IPS DF 19.7 (cell line): ENCODE measurements around the gene MAX.

Source experiments
- DNase-seq: peaks from one replicate; pipeline ENCODE4 v3.0.0-alpha.2; 2013; ENCODE audit warnings: low read depth, low spot score

The MAX gene, protein sequence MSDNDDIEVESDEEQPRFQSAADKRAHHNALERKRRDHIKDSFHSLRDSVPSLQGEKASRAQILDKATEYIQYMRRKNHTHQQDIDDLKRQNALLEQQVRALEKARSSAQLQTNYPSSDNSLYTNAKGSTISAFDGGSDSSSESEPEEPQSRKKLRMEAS

GRCh38 chr14:65102441-65103149 is at the start of gene MAX:
TSS of gene MAX (minus strand) at chr14:65102517. CDS start at chr14:65102339, 178 bp downstream.
- peak; percentile 94 for DNase-seq

DNA sequence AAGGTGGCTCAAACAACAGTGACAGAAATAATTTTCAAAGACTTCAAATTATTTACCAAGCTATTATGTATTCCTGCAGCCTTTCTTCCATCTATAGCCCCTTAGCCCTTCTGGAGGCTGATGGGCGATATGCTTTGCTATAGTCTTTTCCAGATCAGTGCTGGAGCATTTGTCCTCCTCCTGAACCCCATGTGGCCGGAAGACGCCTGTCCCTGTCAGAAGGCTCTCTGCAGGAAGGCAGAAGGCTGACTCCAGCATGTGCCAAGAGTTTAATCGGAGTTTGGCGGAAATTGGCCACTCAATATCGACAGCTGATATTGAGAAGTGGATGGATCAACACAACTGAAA is 49.3 kb upstream of the MAX start:
- no peak for DNase-seq

GRCh38 chr14:65150898-65151608 is 48.7 kb upstream of the MAX start:
- DNase-seq, result no peak

DNA sequence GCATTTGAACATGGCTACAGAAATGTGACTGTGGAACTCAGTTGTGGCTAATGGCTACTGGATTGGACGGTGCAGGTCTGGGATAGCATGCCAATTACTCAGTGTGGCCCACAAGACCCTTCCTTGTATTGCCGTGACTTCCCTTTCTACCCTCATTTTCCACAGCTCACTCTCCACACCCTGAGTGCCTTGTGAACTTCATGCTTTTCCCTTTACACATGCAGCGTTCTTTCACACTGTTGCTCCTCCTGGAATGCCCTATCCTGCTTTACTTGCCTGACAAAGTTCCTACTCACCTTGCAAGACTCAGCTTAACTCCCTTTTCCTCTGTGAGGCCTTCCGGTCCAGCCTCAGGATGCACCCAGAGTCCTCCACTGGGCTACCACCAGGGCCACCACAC is 46.8 kb upstream of the MAX start:
- DNase-seq, result no peak

- no peak for DNase-seq
Measured at GRCh38 chr14:65144170-65144569, 41.9 kb upstream of the MAX start.

DNA sequence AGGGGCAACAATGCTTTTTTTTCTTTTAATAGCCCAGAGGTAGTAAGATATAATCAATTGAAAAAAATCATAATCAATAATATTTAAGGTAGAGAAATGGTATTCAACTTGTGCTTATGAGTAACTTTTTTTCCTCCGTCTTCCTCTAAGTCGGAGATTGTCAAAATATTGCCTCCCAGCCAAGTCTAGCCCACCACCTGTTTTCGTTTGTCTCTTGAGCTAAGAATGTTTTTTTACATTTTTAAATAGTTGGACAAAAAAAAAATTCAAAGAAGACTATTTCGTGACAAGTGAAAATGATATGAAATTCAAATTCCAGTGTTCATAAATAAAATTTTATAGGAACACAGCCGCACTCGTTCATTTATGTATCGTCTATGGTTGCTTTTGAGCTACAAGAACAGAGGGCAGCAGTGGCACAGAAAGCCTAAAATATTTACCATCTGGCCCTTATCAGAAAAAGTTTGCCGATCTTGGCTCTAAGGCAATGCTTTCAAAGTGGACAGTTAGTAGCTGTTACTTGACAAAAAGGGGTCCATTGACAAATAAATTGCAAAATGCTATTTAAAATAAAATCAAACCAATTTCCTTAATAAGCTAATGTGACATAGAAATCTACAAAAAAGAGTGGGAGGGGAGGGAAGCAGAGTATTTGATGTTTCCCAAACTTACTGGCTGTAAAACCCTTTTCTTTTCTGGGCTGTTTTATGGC is 40.8 kb upstream of the MAX start:
- DNase-seq, result no peak

DNA sequence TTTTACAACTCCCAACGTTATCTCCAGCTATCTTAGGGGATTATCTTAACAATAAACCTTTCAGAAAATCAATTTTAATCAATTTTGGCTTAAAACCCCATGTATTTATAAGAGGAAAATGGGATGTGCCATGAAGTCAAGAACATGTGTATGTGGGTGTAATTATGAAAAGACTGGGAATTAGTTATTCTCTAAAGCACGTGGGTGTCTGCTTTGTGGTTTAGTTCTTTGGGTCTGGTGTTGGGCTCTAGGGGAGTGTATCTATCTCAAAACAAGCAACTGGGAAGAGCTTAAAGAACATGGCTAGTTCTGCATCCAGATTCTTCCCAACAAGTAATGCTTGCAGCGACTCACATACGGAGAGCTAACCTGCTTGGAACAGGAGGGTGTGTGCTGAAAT is 40.1 kb upstream of the MAX start:
- DNase-seq, result no peak

DNA sequence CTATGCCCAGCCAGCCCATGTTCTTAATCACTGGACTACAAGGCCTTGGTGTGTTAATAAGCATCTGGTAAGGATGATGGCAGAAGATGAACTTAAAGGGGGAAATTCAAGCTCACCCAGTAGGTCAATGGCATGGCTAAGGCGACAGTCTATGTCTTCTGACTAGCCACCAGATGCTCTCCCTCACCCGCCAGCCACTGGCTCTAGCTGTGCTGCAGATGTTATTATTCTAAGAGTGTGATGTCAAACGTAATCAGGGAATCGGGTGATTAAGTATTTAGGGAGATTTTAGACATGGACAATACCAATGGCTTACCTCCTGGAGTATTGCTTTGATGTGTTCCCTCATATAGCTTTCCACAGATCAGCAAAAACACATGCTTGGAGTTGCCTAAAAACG is 39.2 kb upstream of the MAX start:
- DNase-seq, result no peak

- no peak for DNase-seq
Measured at GRCh38 chr14:65137648-65138307, 35.5 kb upstream of the MAX start.

DNA sequence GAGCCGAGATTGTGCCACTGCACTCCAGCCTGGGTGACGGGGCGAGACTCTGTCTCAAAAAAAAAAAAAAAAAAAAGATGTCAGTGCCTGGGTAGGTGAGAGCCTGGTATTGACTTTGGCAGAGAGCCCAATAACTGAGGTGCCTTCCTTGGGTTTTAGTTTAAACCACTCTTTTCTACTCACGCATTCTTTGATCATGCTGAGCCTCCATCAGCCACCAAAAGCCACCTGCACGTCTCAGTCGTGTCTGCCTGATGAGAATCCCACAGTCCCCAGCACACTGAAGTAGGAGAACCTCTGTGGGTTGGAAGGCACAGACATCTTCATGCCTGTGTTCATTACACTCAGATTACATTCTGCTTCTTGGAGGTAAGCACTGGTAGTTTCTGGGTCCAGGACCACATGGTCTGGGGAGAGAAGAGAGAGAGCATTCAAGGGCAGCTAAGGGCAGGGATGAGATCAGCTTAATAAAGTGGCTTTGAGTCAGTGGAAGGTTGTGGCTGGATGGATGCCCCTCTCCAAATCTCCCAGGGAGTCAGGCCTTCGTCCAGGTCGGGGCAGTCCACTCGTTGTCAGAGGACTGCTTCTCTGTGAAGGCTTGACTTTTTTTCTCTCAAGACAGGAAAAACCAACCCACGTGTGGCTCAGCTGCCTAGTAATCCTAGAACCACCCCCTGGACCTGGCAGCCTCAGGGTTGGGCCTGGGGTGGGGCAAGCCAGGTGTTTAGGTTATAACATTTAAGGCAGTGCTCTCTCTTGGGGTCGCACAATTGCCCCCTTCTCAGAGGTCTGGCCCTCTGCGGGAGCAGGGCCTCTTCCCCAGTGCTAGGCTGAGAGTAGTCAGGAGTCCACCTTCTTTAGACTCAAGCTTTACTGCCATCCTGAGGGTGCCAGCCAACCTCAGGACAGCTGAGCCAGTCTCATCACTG is 32.6 kb upstream of the MAX start:
- DNase-seq, result no peak

GRCh38 chr14:65132855-65133254 is 30.5 kb upstream of the MAX start:
- DNase-seq, result no peak

DNA sequence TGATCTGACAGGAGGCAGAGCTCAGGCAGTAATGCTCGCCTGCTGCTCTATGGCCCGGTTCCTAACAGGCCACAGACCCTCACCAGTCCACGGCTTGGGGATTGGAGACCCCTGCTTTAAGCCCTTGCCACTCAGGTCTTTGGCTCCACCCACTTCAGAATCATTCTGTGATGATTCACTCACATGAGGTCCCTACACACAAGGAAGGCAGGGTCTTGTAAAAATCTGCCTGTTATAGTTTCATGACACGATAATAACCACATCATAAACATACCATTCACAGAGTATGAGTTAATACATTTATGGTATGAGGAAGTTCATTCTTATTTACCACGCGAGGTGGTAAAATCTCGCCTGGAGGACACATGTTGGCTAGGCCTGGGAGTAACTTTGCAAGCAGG is 29.0 kb upstream of the MAX start:
- DNase-seq, result no peak

GRCh38 chr14:65128096-65128495 is 25.8 kb upstream of the MAX start:
- no peak for DNase-seq

DNA sequence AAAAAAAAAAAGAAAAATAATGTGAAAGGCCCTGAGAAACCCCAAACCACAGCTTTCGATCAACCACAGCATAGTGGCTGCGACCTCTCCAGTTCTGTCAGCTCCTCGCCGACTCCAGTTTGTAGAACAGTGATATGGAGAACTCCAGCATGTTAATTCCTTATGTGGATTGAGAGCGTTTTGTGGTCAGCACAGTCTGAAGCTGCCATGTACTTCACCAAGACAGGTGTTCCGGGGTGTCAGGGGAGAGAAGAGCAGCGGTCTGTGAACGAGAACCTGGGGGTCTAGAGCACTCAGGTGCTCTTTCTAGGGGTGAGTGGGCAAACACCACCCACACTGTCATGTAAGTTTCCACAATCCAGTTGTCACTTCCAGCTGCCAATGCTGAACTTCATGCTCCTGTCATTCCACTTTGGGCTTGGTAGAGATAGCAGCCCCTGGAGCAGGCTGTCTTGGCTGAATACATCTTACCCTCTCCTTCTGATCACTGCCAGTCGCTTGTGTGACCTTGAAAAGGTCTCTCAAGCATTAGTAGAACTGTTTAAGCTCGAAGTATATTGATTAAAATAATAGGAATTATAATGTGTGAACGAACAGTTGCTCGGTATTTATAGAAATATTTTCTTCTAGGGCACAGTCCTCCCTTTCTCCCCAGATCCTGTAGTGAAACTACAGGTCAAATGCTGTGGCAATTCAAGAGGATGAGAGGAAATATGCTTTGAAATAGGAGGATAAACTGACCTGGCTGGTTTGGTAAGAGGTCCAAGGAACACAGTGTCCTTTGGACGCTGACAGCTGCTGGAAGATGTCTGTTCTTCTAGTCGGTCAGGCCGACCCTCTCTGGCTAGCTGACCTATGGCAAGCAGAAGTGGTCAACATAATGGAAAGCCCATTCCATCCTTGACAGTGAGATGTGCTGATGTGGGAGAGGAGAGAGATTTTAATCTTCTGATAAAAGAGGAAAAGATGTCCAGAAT is 15.7 kb upstream of the MAX start:
- no peak for DNase-seq

GRCh38 chr14:65115615-65116014 is 13.3 kb upstream of the MAX start:
- DNase-seq, result no peak

- DNase-seq, result peak; percentile 25
Measured at GRCh38 chr14:65110525-65110924, 8.2 kb upstream of the MAX start.

DNA sequence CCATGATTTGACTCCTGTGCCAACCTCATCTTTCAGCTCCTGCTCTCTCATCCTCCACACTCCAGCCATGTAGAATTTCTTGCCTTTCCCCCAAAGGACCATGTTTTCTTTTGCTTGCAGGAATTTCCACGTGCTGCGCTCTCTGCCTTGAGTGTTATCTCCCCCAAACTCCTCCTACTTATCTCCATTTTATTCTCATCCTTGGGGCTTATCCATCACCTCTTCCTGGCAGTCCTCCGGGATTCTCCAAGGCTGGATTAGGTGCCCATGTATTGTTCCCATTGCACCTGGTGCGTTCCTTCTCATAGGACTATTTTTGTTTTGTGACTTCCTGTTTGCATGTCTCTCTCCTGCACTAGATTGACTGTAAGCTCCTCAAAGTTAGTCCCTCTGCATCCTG is 7.0 kb upstream of the MAX start:
- no peak for DNase-seq

DNA sequence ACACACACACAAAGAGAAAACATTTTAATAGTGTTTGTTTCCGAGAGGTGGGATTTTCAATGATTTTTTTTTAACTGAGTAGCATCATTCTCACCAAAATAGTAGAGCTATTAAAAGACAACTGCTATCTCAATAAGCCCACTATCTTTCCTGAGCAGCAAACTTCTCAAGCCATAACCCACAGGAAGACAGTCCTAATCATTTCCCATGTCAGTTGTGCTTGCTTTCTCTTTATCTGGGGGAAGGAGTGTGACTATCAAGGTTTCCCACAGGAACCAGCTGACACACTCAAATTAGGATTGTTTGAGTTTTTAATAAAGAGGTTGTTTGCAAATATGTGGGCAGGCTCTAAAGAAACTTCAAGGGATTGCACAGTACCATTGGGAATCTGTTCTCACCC is 4.9 kb upstream of the MAX start:
- no peak for DNase-seq

DNA sequence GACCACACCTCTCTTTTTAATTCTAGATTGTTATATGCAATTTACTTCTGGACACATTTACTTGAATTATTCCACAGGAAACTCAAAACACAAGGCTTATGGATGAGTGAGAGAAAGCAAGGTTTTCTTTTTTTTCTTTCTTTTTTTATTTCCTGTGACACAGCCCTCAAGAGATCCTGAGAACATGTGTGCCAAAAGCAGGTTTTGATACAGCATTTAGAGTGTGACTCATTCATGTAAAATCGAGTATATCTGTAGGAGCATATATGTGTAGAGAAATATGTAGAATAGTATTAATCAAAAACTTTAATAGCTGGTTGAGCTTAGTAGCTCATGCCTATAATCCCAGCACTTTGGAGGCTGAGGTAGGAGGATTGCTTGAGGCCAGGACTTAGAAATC is 4.4 kb upstream of the MAX start:
- DNase-seq, result no peak

- no peak for DNase-seq
Measured at GRCh38 chr14:65106316-65106715, 4.0 kb upstream of the MAX start.
